ENCODE results near the gene HS6ST2. TPM values are rescaled to one million over a fixed set of nuclear protein-coding genes. Genes with fewer than 3 reads are reported as not detected.
"Not testable (repeated sequence)": the region's sequence is repeated elsewhere in the genome, so short reads cannot be mapped to it uniquely, and the experiment has no call there.

HS6ST2 gene
- 3.5 and 8.2 TPM in 2 replicates for total RNA-seq

DNA sequence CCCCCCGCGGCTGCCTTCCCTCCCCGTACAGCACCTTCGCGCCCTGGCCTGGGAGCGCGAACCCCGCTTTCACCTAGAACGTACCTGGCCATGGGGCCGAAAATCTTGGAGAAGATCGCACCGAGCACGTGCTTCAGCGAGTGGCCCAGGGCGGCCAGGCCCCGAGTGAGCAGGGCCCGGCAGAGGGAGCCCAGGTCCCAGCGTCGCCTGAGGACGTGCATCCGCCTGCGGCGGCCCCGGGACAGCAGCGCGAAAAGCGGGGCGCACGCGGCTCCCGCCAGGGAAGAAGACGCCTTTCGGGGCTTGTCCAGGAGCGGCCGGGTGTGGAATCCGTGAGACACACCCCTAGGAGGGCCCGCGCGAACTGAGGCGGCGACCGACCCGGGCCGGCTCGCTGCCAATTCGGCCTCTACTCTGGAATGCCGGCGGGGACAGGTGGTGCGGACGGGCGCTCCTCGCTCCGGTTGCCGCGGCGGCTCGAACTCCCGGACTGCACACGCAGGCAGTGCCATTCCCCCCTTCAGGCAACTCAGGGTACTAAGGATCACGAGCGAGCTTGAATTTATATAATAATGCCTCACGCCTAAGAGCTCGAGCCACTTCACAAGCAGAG lies at the start of gene HS6ST2:
Gene HS6ST2 (minus strand): TSS at position 539 of the 613 bp plus-strand sequence.
- no peak for DNase-seq (ENCODE audit: low read depth)

- DNase-seq (ENCODE audit: low read depth): no peak
Observed at GRCh38 chrX:133007458-133007857, 49.0 kb upstream of the HS6ST2 start.

DNA sequence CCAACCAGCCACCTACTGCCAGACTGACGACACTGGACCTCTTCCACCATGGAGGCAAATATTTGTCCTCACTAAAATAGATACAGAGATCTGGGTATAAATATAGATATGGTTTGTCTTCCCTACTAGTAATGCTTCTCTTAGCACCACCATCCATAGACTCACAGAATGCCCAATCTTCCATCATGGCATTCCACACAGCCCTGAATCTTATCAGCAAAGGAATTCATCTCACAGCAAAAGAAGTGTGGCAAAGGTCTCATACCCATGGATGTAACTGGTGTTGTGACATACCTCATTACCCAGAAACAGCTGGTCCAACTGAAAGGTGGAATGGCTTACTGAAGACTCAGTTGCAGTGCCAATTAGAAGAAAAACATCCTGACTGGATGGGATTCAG lies 47.2 kb upstream of the HS6ST2 start:
- no peak for DNase-seq (ENCODE audit: low read depth)

DNA sequence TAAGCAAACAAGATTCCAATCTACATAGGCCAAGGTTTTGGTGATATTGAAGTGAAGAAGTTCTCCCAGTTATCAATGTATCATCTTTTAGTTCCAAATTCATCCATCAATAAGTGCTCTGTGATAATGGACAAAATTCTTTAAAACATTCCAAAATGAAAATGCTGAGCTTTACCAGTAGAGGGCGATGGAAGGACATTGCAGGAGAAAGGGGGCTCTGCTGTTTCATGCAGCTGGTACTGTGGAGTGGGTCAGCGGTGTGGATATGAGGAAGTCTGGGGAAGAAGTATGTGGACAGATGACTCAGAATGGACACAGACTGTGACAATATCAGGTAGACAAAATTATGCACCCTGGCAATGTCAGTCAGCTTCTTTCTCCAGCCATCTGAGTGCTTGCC lies 46.6 kb upstream of the HS6ST2 start:
- DNase-seq (ENCODE audit: low read depth): no peak

DNA sequence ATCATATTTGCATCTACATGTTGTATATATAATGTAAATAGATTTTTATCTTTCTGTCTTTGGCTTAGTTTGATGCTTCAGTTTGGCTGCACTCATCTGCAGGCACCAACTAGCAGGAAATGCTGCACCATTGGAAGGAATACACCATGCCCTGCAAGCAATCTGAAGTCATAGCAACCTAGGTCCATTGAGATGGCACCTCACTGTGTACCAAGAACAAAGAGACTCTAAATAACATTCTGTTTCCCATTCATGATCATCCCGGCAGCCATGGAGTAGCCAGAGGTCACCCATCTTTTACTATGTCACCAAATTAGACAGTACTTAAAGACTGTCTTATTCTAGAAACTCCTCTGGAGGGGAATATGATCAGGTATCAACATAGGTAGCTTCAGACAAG lies 40.8 kb upstream of the HS6ST2 start:
- no peak for DNase-seq (ENCODE audit: low read depth)

GRCh38 chrX:132990835-132991234 lies 32.4 kb upstream of the HS6ST2 start:
- DNase-seq (ENCODE audit: low read depth): no peak

GRCh38 chrX:132986556-132986955 lies 28.1 kb upstream of the HS6ST2 start:
- peak; percentile 74 for DNase-seq (ENCODE audit: low read depth)

DNA sequence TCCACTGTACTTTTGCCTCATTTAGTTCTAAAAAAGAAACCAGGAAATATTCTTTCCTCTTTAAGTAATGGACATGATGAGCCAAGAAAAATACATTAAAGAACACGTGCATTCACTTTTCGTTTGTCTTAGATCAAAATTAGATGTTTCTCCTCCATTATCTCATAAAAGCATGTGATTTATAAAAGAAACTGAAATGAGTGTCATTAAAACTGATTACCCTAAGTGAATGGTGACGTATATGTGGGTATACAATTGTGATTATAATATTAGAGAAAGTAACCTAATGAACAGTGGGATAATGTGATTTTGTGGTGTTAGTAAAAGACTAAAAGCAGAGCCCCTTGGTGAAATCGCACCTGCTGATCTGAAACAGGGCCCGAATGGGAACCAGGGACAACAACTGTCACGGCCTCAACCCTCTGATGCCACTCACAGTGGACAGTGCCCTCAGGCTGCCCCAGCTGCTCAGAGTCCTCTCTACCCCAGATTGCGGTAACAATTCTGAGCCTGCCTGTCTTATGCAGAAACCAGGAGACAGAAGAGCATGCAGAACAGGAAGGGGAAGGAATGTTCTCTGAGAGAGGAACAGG lies 25.7 kb upstream of the HS6ST2 start:
- DNase-seq (ENCODE audit: low read depth): no peak

GRCh38 chrX:132983496-132983895 lies 25.1 kb upstream of the HS6ST2 start:
- no peak for DNase-seq (ENCODE audit: low read depth)

GRCh38 chrX:132980035-132980434 lies 21.6 kb upstream of the HS6ST2 start:
- not testable (repeated sequence) for DNase-seq (ENCODE audit: low read depth)

GRCh38 chrX:132968296-132968949 lies 10.0 kb upstream of the HS6ST2 start:
- peak; percentile 41 for DNase-seq (ENCODE audit: low read depth)

- DNase-seq (ENCODE audit: low read depth): no peak
Observed at GRCh38 chrX:132967049-132967448, 8.6 kb upstream of the HS6ST2 start.

DNA sequence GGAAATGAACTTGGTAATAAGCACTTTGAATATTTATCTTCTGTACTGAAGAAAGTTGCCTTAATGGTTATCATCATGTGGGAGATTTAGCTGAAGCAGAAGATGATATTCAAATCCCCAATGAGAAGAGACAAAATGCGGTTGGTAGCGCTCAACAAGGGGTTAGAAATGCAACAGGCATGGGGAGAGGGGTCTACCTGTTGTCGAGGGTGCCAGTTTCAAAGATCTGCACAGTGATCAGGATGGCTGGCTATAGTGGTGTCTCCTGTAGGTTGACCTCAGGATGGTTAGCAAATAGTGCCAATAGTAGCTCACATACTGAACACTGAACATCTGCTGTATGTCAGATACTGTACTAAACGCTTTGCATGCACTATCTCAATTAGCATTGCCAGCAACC lies 7.0 kb upstream of the HS6ST2 start:
- DNase-seq (ENCODE audit: low read depth): no peak

DNA sequence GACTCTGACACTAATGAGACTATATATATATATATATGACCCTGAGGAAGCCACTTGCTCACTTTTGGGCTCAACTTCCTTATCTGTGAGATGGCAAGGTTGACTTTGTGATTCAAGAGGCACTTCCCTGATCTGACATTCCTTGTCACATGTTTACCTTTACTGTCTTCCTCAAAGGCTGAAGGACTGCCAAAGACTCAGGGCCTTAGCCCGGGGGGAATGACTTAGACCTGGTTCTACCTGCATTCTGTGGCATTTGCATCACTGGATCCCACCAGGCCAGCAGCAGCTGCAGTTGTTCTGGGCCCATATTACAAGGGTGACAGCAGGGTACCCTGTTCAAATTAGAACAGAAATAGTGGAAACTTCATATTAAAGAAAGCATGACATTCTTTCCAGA lies 3.1 kb upstream of the HS6ST2 start:
- DNase-seq (ENCODE audit: low read depth): no peak

- DNase-seq (ENCODE audit: low read depth): no peak
Observed at GRCh38 chrX:132957211-132958090, 978 bp downstream of the HS6ST2 start.

DNA sequence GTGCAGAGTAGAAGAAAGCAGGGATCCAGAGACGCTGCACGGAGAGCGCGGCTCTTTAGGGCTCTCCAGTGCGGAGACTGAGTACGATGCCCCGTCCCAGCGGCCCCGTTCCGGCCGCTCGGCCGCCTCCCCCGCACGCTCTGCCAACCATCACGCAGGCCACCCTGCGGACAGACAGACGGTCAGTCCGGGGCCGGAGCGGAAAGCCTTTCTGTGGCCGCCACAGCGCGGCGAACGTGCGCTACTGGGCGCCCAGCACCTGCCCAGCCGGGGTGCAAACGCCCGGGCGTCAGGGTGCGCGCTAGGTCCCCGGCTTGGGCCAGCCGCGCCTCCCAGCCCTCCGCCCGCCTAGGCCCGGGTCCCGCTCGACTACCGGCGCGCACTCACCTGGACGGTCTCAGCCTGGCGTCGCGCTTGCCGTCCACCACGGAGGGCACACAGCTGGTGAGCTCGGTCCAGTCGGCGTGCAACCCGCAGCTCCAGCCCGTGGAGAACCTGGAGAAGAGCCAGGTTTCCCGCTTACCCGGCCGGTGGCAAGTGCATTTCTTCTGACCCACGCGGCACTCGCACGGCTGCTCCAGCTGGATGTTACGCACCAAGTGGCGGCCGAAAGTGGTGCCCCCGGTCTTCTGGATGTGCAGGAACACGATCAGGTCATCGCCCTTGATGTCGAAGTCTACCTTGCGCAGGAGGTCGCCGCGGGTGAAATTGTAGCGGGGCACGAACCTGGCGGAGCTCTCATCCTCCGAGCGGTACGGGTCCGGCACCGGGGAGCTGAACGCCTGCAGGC lies 1.8 kb downstream of the HS6ST2 start:
- no peak for DNase-seq (ENCODE audit: low read depth)

- peak; percentile 20 for DNase-seq (ENCODE audit: low read depth)
Observed at GRCh38 chrX:132955690-132956089, 2.7 kb downstream of the HS6ST2 start.

- no peak for DNase-seq (ENCODE audit: low read depth)
Observed at GRCh38 chrX:132954323-132954722, 4.1 kb downstream of the HS6ST2 start.

GRCh38 chrX:132953354-132953753 lies 5.1 kb downstream of the HS6ST2 start:
- DNase-seq (ENCODE audit: low read depth): peak; percentile 59

DNA sequence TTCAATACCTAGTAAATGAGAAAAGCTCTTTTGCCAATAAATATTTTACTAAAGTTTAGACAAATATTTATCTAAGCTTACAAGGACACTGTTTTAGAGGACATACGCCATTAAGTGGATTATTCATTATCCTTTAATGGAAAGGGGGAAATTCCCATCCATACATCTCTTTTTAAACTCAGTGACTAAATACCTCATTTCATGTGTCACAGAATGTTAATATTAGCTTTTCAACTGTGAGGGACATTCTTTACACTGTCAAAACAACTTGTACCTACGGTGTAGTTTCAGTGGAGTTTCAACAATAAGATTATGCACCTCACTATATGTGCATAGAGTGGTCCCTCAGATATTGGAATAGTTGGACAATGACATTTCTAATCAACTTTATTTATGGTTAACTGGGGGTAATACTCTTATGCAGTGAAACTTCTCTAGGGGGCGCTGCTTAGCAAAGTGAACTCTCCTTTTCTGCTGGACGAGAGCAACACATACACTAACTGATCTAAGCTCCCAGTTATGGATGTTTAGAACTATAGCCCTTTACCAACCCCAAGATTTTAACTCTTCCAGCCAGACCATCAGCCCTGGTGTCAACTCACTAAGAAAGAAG lies 9.7 kb downstream of the HS6ST2 start:
- DNase-seq (ENCODE audit: low read depth): no peak

- DNase-seq (ENCODE audit: low read depth): not testable (repeated sequence)
Observed at GRCh38 chrX:132945055-132945599, 13.3 kb downstream of the HS6ST2 start.

Measured in renal cortical epithelial cell (primary cell).